MM.1S (cell line): ENCODE results near the gene PARD3.

ENCODE experiments used
- EZH2 ChIP-seq: fragments of 300-600 bp; sonication (generic); optimal IDR thresholded peaks from 2 replicates; pipeline ENCODE3; 2017; ENCODE audit warnings: low read depth, mild to moderate bottlenecking, antibody characterized with exemption, low read length, mixed read lengths
- EZH2phosphoT487 ChIP-seq: fragments of 300-600 bp; sonication (generic); IDR thresholded peaks from 2 replicates; pipeline ENCODE4 v1.6.1; 2018; ENCODE audit warnings: antibody characterized with exemption, low read length
- TF ChIP-seq, protein P1 (sequence below): fragments of 300-600 bp; sonication (generic); IDR thresholded peaks from 2 replicates; pipeline ENCODE4 v1.5.1; 2016; ENCODE audit warnings: antibody characterized with exemption, low read length, mixed read lengths

DNA sequence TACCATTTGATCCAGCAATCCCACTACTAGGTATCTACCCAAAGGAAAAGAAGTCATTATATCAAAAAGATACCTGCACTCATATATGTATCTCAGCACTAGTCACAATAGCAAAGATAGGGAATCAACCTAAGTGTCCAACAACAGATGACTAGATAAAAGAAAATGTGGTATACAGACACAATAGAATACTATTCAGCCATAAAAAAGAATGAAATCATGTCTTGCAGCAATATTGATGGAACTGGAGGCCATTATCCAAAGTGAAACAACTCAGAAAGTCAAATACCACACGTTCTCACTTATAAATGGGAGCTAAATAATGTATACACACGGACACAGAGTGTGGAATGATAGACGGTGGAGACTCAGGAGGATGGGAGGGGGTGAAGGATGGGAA, 146.0 kb downstream of the PARD3 start:
- no peak for TF ChIP-seq EZH2
- no peak for TF ChIP-seq EZH2phosphoT487
- TF ChIP-seq, protein P1, sequence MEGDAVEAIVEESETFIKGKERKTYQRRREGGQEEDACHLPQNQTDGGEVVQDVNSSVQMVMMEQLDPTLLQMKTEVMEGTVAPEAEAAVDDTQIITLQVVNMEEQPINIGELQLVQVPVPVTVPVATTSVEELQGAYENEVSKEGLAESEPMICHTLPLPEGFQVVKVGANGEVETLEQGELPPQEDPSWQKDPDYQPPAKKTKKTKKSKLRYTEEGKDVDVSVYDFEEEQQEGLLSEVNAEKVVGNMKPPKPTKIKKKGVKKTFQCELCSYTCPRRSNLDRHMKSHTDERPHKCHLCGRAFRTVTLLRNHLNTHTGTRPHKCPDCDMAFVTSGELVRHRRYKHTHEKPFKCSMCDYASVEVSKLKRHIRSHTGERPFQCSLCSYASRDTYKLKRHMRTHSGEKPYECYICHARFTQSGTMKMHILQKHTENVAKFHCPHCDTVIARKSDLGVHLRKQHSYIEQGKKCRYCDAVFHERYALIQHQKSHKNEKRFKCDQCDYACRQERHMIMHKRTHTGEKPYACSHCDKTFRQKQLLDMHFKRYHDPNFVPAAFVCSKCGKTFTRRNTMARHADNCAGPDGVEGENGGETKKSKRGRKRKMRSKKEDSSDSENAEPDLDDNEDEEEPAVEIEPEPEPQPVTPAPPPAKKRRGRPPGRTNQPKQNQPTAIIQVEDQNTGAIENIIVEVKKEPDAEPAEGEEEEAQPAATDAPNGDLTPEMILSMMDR = no peak
